HG02973 (cell line): ENCODE measurements around the gene GSKIP.
"Not testable (repeated sequence)": the region's sequence is repeated elsewhere in the genome, so short reads cannot be mapped to it uniquely, and the experiment has no call there.

Source experiments
- ATAC-seq: cut with Tn5 transposase; IDR thresholded peaks from one replicate; pipeline ENCODE4 v1.9.1; 2021; ENCODE audit warnings: moderate library complexity; ENCODE audit not compliant: unreplicated experiment

GSKIP gene, protein sequence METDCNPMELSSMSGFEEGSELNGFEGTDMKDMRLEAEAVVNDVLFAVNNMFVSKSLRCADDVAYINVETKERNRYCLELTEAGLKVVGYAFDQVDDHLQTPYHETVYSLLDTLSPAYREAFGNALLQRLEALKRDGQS

GRCh38 chr14:96362965-96363750 is at the start of gene GSKIP, which contains the start of gene ATG2B:
TSS of gene GSKIP (plus strand) at chr14:96363526. CDS start at chr14:96382248, 18,722 bp downstream.
TSS of gene ATG2B (minus strand) at chr14:96363341. CDS start at chr14:96362976, 365 bp downstream.
- peak; percentile 61 for ATAC-seq

- no peak for ATAC-seq
Observed at GRCh38 chr14:96316087-96316486, 47.2 kb upstream of the GSKIP start.

DNA sequence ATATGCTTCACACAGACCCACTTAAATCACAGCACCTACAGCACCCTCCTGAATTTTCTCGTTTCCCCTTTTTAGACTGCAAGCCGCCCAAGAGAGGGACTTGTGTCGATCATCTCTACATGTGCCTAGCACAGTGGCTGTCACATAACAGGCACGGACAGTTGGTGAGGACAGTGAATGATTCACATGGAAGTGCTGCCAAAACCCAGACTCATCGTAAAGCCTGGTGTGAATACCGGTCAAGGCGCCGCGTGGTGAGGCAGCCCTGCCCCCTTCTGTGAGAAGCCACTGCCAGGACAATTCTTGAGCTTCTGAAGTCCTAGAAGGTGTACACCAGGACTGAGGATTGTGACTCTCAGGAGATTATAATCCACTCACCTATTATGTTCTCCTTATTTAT is 44.5 kb upstream of the GSKIP start:
- no peak for ATAC-seq

DNA sequence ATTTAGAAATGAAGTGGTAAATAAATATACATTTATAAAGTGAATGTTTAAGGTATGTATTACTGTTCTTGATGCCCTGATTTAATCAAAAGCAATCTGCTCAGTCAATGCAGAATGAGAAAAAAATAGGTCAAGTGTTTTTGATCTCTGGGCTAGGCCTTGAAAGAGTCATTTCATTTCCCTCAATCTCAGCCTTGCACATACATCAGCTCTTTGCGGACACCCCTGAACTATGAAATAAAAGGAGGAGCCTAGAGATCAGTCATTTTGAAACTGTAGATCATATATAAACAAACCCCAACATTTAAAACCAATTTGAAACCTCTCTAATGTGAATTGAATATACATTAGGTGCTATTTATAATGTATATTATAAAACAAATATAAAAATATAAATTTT is 42.7 kb upstream of the GSKIP start:
- ATAC-seq = no peak

DNA sequence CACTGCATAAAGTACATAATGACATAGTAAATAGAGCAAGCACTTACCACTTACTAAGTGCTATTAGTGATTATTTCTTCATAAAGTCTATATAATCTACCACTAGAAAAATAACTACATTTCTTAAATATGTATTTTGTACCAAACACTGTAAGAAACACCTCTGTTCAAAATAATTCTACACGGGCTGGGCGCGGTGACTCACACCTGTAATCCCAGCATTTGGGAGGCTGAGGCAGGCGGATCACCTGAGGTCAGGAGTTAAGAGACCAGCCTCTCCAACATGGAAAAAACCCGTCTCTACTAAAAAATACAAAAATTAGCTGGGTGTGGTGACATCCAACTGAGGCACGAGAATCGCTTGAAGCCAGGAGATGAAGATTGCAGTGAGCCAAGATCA is 39.1 kb upstream of the GSKIP start:
- ATAC-seq = no peak

DNA sequence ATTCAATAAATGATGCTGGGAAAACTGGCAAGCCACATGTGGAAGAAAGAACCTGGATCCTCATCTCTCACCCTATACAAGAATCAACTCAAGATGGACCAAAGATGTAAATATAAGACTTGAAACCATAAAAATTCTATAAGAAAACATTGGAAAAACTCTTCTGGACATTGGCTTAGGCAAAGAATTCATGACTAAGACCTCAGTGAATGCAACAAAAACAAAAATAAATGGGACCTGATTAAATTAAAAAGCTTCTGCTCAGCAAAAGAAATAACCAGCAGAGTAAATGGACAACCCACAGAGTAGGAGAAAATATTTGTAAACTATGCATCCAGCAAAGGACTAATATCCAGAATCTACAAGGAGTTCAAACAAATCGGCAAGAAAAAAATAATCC is 24.8 kb upstream of the GSKIP start:
- no peak for ATAC-seq

- no peak for ATAC-seq
Observed at GRCh38 chr14:96341323-96341722, 22.0 kb upstream of the GSKIP start.

- ATAC-seq = no peak
Observed at GRCh38 chr14:96345669-96346068, 17.7 kb upstream of the GSKIP start.

GRCh38 chr14:96347957-96348356 is 15.4 kb upstream of the GSKIP start:
- not testable (repeated sequence) for ATAC-seq

- ATAC-seq = no peak
Observed at GRCh38 chr14:96349286-96350075, 13.8 kb upstream of the GSKIP start.

GRCh38 chr14:96351986-96352385 is 11.3 kb upstream of the GSKIP start:
- ATAC-seq = no peak

GRCh38 chr14:96352708-96353107 is 10.6 kb upstream of the GSKIP start:
- no peak for ATAC-seq

GRCh38 chr14:96354246-96354645 is 9.1 kb upstream of the GSKIP start:
- no peak for ATAC-seq

DNA sequence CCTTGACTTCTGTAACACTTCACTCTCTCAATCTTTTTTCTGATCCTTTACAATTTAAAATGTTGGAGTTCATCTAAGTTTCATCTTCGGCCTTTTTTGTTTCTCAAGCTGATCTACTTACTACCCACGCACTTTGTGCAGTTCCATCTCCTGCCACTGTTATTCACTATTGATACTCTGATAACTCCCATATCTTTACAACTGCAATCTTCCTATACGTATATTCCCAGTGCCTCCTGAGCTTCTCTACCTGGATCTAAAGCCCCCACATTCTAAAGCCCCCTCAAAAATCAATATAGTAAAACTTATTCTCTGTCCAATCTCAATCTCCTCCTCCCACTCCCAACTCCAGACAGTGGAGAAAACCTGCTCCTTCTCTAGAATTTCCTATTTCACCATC is 6.1 kb upstream of the GSKIP start:
- ATAC-seq = no peak

GRCh38 chr14:96359959-96360358 is 3.4 kb upstream of the GSKIP start:
- no peak for ATAC-seq

GRCh38 chr14:96362071-96362964 is 1.0 kb upstream of the GSKIP start:
- ATAC-seq = peak; percentile 36

GRCh38 chr14:96363751-96364336 is 518 bp downstream of the GSKIP start:
- ATAC-seq = peak; percentile 27

DNA sequence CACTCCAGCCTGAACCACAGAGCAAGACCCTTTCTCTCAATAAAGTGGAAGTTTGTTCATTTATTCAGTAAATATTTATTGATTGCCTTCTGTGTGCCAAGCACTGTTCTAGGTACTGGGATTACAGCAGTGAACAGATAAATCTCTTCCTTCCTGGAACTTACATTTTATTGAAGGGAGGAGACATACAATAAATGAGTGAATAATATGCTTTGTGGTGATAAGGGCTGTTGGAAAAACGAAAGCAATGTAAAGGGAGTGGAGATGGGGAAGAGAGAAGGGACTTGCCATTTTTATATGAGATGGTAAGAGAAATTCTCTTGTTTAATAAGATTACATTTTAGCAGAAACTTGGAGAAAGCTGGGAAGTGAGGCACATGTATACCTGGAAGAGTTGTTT is 1.6 kb downstream of the GSKIP start:
- ATAC-seq = no peak

DNA sequence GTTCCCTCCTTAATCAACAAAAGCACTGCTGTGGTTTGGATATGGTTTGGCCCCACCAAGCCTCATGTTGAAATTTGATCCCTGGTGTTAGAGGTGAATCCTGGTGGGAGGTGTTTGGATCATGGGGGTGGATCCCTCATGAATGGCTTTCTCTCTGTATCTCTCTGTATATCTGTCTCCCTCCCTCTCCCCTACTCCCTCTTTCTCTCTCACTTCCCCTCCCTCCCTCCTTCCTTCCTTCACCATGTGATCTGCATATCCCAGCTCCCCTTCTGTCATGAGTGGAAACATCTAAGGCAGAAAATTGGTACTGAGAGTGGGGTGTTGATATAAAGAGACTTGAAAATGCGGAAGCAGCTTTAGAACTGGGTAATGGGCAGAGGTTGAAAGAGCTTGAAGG is 5.2 kb downstream of the GSKIP start:
- no peak for ATAC-seq

- no peak for ATAC-seq
Observed at GRCh38 chr14:96370528-96370927, 7.2 kb downstream of the GSKIP start.
